HepG2 (cell line): ENCODE results near the gene GNG13. TPM values are rescaled to one million over a fixed set of nuclear protein-coding genes. Genes with fewer than 3 reads are reported as not detected.
A peak's percentile ranks its signal among the peaks of the same experiment; 100 is the strongest.

ENCODE experiments used
- ATAC-seq: fragments of 200-7000 bp; cut with Tn5 transposase; 3 replicates; pipeline ENCODE4 v1.9.1; 2020; ENCODE audit warnings: mild to moderate bottlenecking, moderate library complexity
- BruUV-seq: library from RNA; stranded (reverse); fragments of 400-500 nt; replicated peaks from 2 replicates; lab custom pipeline; 2021; lab: Mats Ljungman, UMichigan
- CTCF ChIA-PET: fragments of 300-600 bp; formaldehyde crosslinking; extraction: SDS; loops from one replicate; lab custom pipeline; 2021; ENCODE audit warnings: low total read pairs, inconsistent platforms, low intra/inter-chr PET ratio; lab: Yijun Ruan, JAX
- POLR2A ChIA-PET: fragments of 350-600 bp; sonication (Branson Sonifier 250); formaldehyde crosslinking; loops from one replicate; lab custom pipeline; 2020; ENCODE audit warnings: antibody characterized with exemption, inconsistent platforms; lab: Yijun Ruan, JAX
- DNase-seq: peaks from one replicate; pipeline ENCODE4 v3.0.0-alpha.2; 2015; ENCODE audit warnings: low spot score
- FAIRE-seq: peaks from 3 replicates; lab custom pipeline; 2011; peaks lifted over from hg19 to GRCh38; lab: Jason Lieb, UNC
- H2AFZ ChIP-seq: one replicate; pipeline ENCODE4 v1.6.1; 2011; ENCODE audit warnings: low read length, inconsistent platforms
- H3K27ac ChIP-seq: fragments of 300-600 bp; 3 replicates; pipeline ENCODE4 v1.8.0; 2011; ENCODE audit warnings: mixed run types, mild to moderate bottlenecking, mixed read lengths, low read length, inconsistent platforms; ENCODE audit not compliant: insufficient read depth; ENCODE audit errors: extremely low read length
- H3K27me3 ChIP-seq, 2 experiments: fragments of 200-600 bp in 1 of 2; 2 replicates in 1 of 2; 3 replicates in 1 of 2; pipeline versions ENCODE4 v1.6.0 to v1.8.0; 2011; ENCODE audit warnings: low read length in 2 of 2, mild to moderate bottlenecking in 2 of 2, moderate library complexity in 2 of 2, inconsistent platforms in 1 of 2; ENCODE audit not compliant: insufficient read depth in 2 of 2, control insufficient read depth in 1 of 2
- H3K36me3 ChIP-seq, 2 experiments: fragments of 200-600 bp in 1 of 2; replicated peaks in 1 of 2; 2 replicates in 1 of 2; 3 replicates in 1 of 2; pipeline versions ENCODE4 v1.5.1 to v1.8.0; 2011; ENCODE audit warnings: low read length in 2 of 2, inconsistent platforms in 1 of 2; ENCODE audit not compliant: insufficient read depth in 2 of 2, control insufficient read depth in 1 of 2
- H3K4me1 ChIP-seq: 2 replicates; pipeline ENCODE4 v1.5.1; 2012; ENCODE audit warnings: low read length, inconsistent platforms; ENCODE audit not compliant: insufficient read depth
- H3K4me2 ChIP-seq: 2 replicates; pipeline ENCODE4 v1.6.0; 2011; ENCODE audit warnings: low read depth, low read length, inconsistent platforms
- H3K4me3 ChIP-seq, 3 experiments: fragments of 200-600 bp in 1 of 3; sonication (generic), shearing (Covaris generic) in 1 of 3; replicated peaks in 1 of 3; 2 replicates each; pipeline ENCODE4 v1.5.1; 2011 to 2016; ENCODE audit warnings: low read length in 3 of 3, inconsistent platforms in 2 of 3, low read depth in 2 of 3, mild to moderate bottlenecking in 2 of 3, control low read depth in 1 of 3, mixed read lengths in 1 of 3; ENCODE audit not compliant: insufficient read depth in 1 of 3
- H3K79me2 ChIP-seq: one replicate; pipeline ENCODE4 v1.6.1; 2011; ENCODE audit warnings: low read length, inconsistent platforms; ENCODE audit not compliant: insufficient read depth
- H3K9ac ChIP-seq: 2 replicates; pipeline ENCODE4 v1.6.0; 2011; ENCODE audit warnings: mild to moderate bottlenecking, low read depth, low read length, inconsistent platforms; ENCODE audit not compliant: insufficient read depth
- H3K9me3 ChIP-seq: 2 replicates; pipeline ENCODE4 v1.5.1; 2012; ENCODE audit warnings: mild to moderate bottlenecking, low read length
- H4K20me1 ChIP-seq: 2 replicates; pipeline ENCODE4 v1.6.0; 2011; ENCODE audit warnings: inconsistent platforms, mild to moderate bottlenecking, low read length, moderate library complexity; ENCODE audit not compliant: insufficient read depth
- CBX5 ChIP-seq: sonication (generic); formaldehyde crosslinking; IDR thresholded peaks from 2 replicates; pipeline ENCODE4 v1.4.0; 2020; ENCODE audit warnings: missing genetic modification reagents, borderline replicate concordance
- CHD4 ChIP-seq: fragments of 200-600 bp; sonication (generic); IDR thresholded peaks from 2 replicates; pipeline ENCODE4 v1.7.0; 2017; ENCODE audit warnings: mild to moderate bottlenecking, low read length, borderline replicate concordance
- KLF15 ChIP-seq: sonication (generic); formaldehyde crosslinking; IDR thresholded peaks from 2 replicates; pipeline ENCODE4 v1.8.1; 2023; ENCODE audit warnings: borderline replicate concordance, mild to moderate bottlenecking, inconsistent platforms, missing genetic modification reagents, mixed read lengths
- NR0B2 ChIP-seq: sonication (generic); formaldehyde crosslinking; IDR thresholded peaks from 2 replicates; pipeline ENCODE4 v1.4.0; 2020; ENCODE audit warnings: mild to moderate bottlenecking, missing genetic modification reagents
- SMAD1 ChIP-seq: sonication (generic); formaldehyde crosslinking; IDR thresholded peaks from 2 replicates; pipeline ENCODE4 v1.4.0; 2020; ENCODE audit warnings: missing genetic modification reagents, low read depth, mild to moderate bottlenecking, borderline replicate concordance
- TFDP2 ChIP-seq: sonication (generic); formaldehyde crosslinking; IDR thresholded peaks from 2 replicates; pipeline ENCODE4 v1.4.0; 2020; ENCODE audit warnings: missing genetic modification reagents
- ZFX ChIP-seq: sonication (generic); formaldehyde crosslinking; IDR thresholded peaks from 2 replicates; pipeline ENCODE4 v1.4.0; 2020; ENCODE audit warnings: mild to moderate bottlenecking, low read depth, missing genetic modification reagents, moderate library complexity
- ZNF552 ChIP-seq: sonication (generic); formaldehyde crosslinking; IDR thresholded peaks from 2 replicates; pipeline ENCODE4 v1.9.0; 2022; ENCODE audit warnings: missing genetic modification reagents, mild to moderate bottlenecking, borderline replicate concordance
- WGBS: methylation state at CpG from one replicate; pipeline ENCODE4 v1.1.6; 2017; ENCODE audit warnings: low lambda C conversion rate; 5-methylcytosine and 5-hydroxymethylcytosine counted together
- in situ Hi-C: cut with HindIII; loops from 2 replicates; pipeline ENCODE4 v1.10.0; 2017; ENCODE audit warnings: low pct_unique_long_range_greater_than_20kb; ENCODE audit not compliant: extremely low pct_ligation_motif_present
- intact Hi-C: fragments of 100-400 bp; cut with micrococcal nuclease; formaldehyde crosslinking; loops from one replicate; pipeline ENCODE4 v1.10.0; 2022; ENCODE audit not compliant: unreplicated experiment
- polyA plus RNA-seq, 8 experiments: library from polyadenylated mRNA; depleted of rRNA in 3 of 8; stranded (reverse) in 7 of 8; unstranded in 1 of 8; fragments of >200 nt; fragmentation: Illumina TruSeq in 4 of 8; extraction: Trizol in 4 of 8; gene quantifications; 2 replicates each; pipeline versions ENCODE4 v1.2.1 to v1.2.3, GENCODE V29; 2011 to 2016; ENCODE audit warnings: low read depth in 4 of 8, missing spikeins in 1 of 8, mixed read lengths in 1 of 8; ENCODE audit not compliant: insufficient read depth in 1 of 8
- total RNA-seq, 5 experiments: library from RNA; depleted of rRNA; stranded (reverse); fragments of >200 nt; fragmentation: Illumina TruSeq; extraction: Trizol; gene quantifications; 2 replicates each; pipeline ENCODE4 v1.2.3, GENCODE V29; 2016; ENCODE audit warnings: low read depth in 1 of 5

The GNG13 gene
- total and polyA plus RNA-seq, 2 of the 13 experiments (the other 11 are each of a cell fraction or from before 2014, with no cell fraction given), result not detected

- H3K27me3 ChIP-seq, result peaks cover 6 to 10% of the 10 kb centered on the region in 2 experiments; a peak in 3 of 5 replicates
- 54% methylated on average over 10 of the region's 19 CpGs for WGBS
- H3K4me1 ChIP-seq, result no peaks in the 10 kb centered on the region
- H3K4me3 ChIP-seq, result no peak overlapping the region
- TF ChIP-seq TFDP2 (CRISPR knock-in tag) (no peak), ZNF552 (CRISPR knock-in tag) (no peak), NR0B2 (no peak)
- H3K36me3 ChIP-seq, result no peaks in the 10 kb centered on the region
- no peak overlapping the region for H2AFZ ChIP-seq
- POLR2A ChIA-PET, result interaction anchor here (1.7 to 1.8 kb wide), 2 partner anchors 9 to 29 kb away, joined by 4 to 7 read pairs; partner anchors contain the start of genes CIAO3 and MSLN
- no peaks in the 10 kb centered on the region for H4K20me1 ChIP-seq
- DNase-seq (no peak), ATAC-seq (no peak), FAIRE-seq (no peak)
- H3K9ac ChIP-seq, result no peak overlapping the region
- no peaks in the 10 kb centered on the region for H3K9me3 ChIP-seq
- no peak overlapping the region for H3K27ac ChIP-seq
- no peaks in the 10 kb centered on the region for H3K79me2 ChIP-seq
- H3K4me2 ChIP-seq, result no peak overlapping the region
- in situ Hi-C loops (no loop called here), intact Hi-C loops (no loop called here)
- CTCF ChIA-PET, result no interaction called here
- BruUV-seq, result no TSS peak
Measured at GRCh38 chr16:769934-770333, 30.6 kb downstream of the GNG13 start.

GRCh38 chr16:769184-769784 lies 31.2 kb downstream of the GNG13 start:
- BruUV-seq, result no TSS peak
- FAIRE-seq, result no peak
- TF ChIP-seq CBX5 (CRISPR knock-in tag) (no peak), ZFX (CRISPR knock-in tag) (peak; percentile 29; the same call in 1 of the 2 replicates), KLF15 (CRISPR knock-in tag) (no peak), CHD4 (no peak), SMAD1 (CRISPR knock-in tag) (no peak)
- H3K36me3 ChIP-seq, result no peaks in the 10 kb centered on the region
- H3K4me1 ChIP-seq, result no peaks in the 10 kb centered on the region
- ChIA-PET CTCF (no interaction called here), POLR2A (interaction anchor here (1.7 to 1.8 kb wide), 2 partner anchors 8 to 29 kb away, joined by 4 to 7 read pairs; partner anchors contain the start of genes CIAO3 and MSLN)
- intact Hi-C loops (no loop called here), in situ Hi-C loops (no loop called here)
- no peak overlapping the region for H3K4me3 ChIP-seq
- peaks cover 5 to 6% of the 10 kb centered on the region in 2 experiments; a peak in 3 of 5 replicates for H3K27me3 ChIP-seq
- H3K9me3 ChIP-seq, result no peaks in the 10 kb centered on the region
- H3K9ac ChIP-seq, result no peak overlapping the region
- no CpG with 5 or more reads among the region's 20 CpGs for WGBS
- peak; percentile 57 for ATAC-seq
- H4K20me1 ChIP-seq, result no peaks in the 10 kb centered on the region
- no peak for DNase-seq
- no peak overlapping the region for H3K27ac ChIP-seq
- H3K4me2 ChIP-seq, result no peak overlapping the region
- no peak overlapping the region for H2AFZ ChIP-seq
- no peaks in the 10 kb centered on the region for H3K79me2 ChIP-seq
